SK-N-SH (cell line): ENCODE measurements around the gene LOXL4. TPM values are rescaled to one million over a fixed set of nuclear protein-coding genes. Genes with fewer than 3 reads are reported as not detected.

Source experiments
- CTCF ChIA-PET: fragments of 300-600, 350-600 bp; formaldehyde crosslinking; extraction: SDS; loops from one replicate; lab custom pipeline; 2021; lab: Yijun Ruan, JAX
- POLR2A ChIA-PET: fragments of 350-600 bp; sonication (Branson Sonifier 250); formaldehyde crosslinking; extraction: SDS; loops from one replicate; lab custom pipeline; 2020; ENCODE audit warnings: antibody characterized with exemption, inconsistent platforms; lab: Yijun Ruan, JAX
- DNase-seq: peaks from one replicate; pipeline ENCODE4 v3.0.0; 2012
- H2AFZ ChIP-seq: fragments of 200-600 bp; sonication (generic); 2 replicates; pipeline ENCODE4 v1.8.1; 2016; ENCODE audit warnings: antibody characterized with exemption, mild to moderate bottlenecking, low read depth
- H3F3A ChIP-seq: fragments of 200-600 bp; sonication (generic); replicated peaks from 2 replicates; pipeline ENCODE3; 2016; ENCODE audit warnings: antibody characterized with exemption, mild to moderate bottlenecking; ENCODE audit not compliant: insufficient read depth
- H3K27ac ChIP-seq, 2 experiments: fragments of 200-500 bp in 1 of 2; fragments of 200-600 bp in 1 of 2; sonication (Bioruptor generic) in 1 of 2; sonication (generic), shearing (Covaris generic) in 1 of 2; 2 replicates each; pipeline versions ENCODE4 v1.5.1 to v1.6.1; 2014 to 2016; ENCODE audit warnings: low read depth in 2 of 2, inconsistent platforms in 1 of 2, low read length in 1 of 2, mild to moderate bottlenecking in 1 of 2, mixed read lengths in 1 of 2
- H3K27me3 ChIP-seq: fragments of 200-600 bp; sonication (generic), shearing (Covaris generic); 2 replicates; pipeline ENCODE4 v1.6.1; 2016; ENCODE audit warnings: mixed run types; ENCODE audit not compliant: insufficient read depth
- H3K36me3 ChIP-seq, 2 experiments: fragments of 200-500 bp in 1 of 2; fragments of 200-600 bp in 1 of 2; sonication (Bioruptor generic) in 1 of 2; sonication (generic) in 1 of 2; replicated peaks in 1 of 2; 2 replicates each; pipeline versions ENCODE3 to v1.5.1; 2014 to 2016; ENCODE audit warnings: low read length in 1 of 2, mild to moderate bottlenecking in 1 of 2; ENCODE audit not compliant: insufficient read depth in 2 of 2, control insufficient read depth in 1 of 2
- H3K4me1 ChIP-seq, 2 experiments: fragments of 200-500 bp in 1 of 2; fragments of 200-600 bp in 1 of 2; sonication (Bioruptor generic) in 1 of 2; sonication (generic), shearing (Covaris generic) in 1 of 2; 2 replicates each; pipeline versions ENCODE4 v1.5.1 to v1.6.1; 2014 to 2016; ENCODE audit warnings: low read depth in 1 of 2, low read length in 1 of 2, mixed run types in 1 of 2; ENCODE audit not compliant: insufficient read depth in 2 of 2, control insufficient read depth in 1 of 2
- H3K4me2 ChIP-seq: fragments of 200-600 bp; sonication (generic), shearing (Covaris generic); 2 replicates; pipeline ENCODE4 v1.6.1; 2017; ENCODE audit warnings: mixed run types
- H3K4me3 ChIP-seq, 2 experiments: fragments of 200-500 bp in 1 of 2; fragments of 200-600 bp in 1 of 2; sonication (Bioruptor generic) in 1 of 2; sonication (generic), shearing (Covaris generic) in 1 of 2; 2 replicates each; pipeline versions ENCODE4 v1.5.1 to v1.8.1; 2014 to 2016; ENCODE audit warnings: low read depth in 2 of 2, inconsistent platforms in 1 of 2, low read length in 1 of 2, mild to moderate bottlenecking in 1 of 2, mixed read lengths in 1 of 2, moderate library complexity in 1 of 2
- H3K79me2 ChIP-seq: fragments of 200-600 bp; sonication (generic); 2 replicates; pipeline ENCODE4 v1.8.1; 2017; ENCODE audit warnings: mild to moderate bottlenecking; ENCODE audit not compliant: insufficient read depth
- H3K9ac ChIP-seq: fragments of 200-600 bp; sonication (generic); 2 replicates; pipeline ENCODE4 v1.6.1; 2017; ENCODE audit warnings: mixed run types
- H3K9me2 ChIP-seq: fragments of 200-600 bp; sonication (generic); 2 replicates; pipeline ENCODE4 v1.6.1; 2017; ENCODE audit warnings: mixed run types
- H3K9me3 ChIP-seq: fragments of 200-600 bp; sonication (generic); 2 replicates; pipeline ENCODE4 v1.6.1; 2017; ENCODE audit warnings: mixed run types, mild to moderate bottlenecking, moderate library complexity
- H4K20me1 ChIP-seq: fragments of 200-600 bp; sonication (generic); 2 replicates; pipeline ENCODE4 v1.6.1; 2017; ENCODE audit warnings: mild to moderate bottlenecking, mixed run types; ENCODE audit not compliant: insufficient read depth
- CHD2 ChIP-seq: fragments of 150-350 bp; IDR thresholded peaks from 2 replicates; pipeline ENCODE4 v1.6.1; 2018; ENCODE audit warnings: low read length; ENCODE audit not compliant: partially characterized antibody
- FOXJ3 ChIP-seq: sonication (generic); formaldehyde crosslinking; IDR thresholded peaks from 2 replicates; pipeline ENCODE4 v1.5.1; 2020; ENCODE audit warnings: mild to moderate bottlenecking, missing genetic modification reagents
- FOXM1 ChIP-seq: IDR thresholded peaks from 2 replicates; pipeline ENCODE4 v1.4.0; 2012; ENCODE audit warnings: low read depth, mild to moderate bottlenecking
- JUND ChIP-seq: IDR thresholded peaks from 2 replicates; pipeline ENCODE4 v1.4.0; 2012
- MAX ChIP-seq: IDR thresholded peaks from 2 replicates; pipeline ENCODE4 v1.4.0; 2012; ENCODE audit warnings: low read depth
- MEF2A ChIP-seq: IDR thresholded peaks from 2 replicates; pipeline ENCODE4 v1.4.0; 2012; ENCODE audit warnings: low read depth, borderline replicate concordance
- NFIC ChIP-seq: IDR thresholded peaks from 2 replicates; pipeline ENCODE4 v1.4.0; 2012; ENCODE audit warnings: borderline replicate concordance
- RAD21 ChIP-seq: IDR thresholded peaks from 2 replicates; pipeline ENCODE4 v1.6.1; 2012; ENCODE audit warnings: mild to moderate bottlenecking, low read length
- REST ChIP-seq: IDR thresholded peaks from 2 replicates; pipeline ENCODE4 v1.6.1; 2012; ENCODE audit warnings: mild to moderate bottlenecking, low read depth, low read length, moderate library complexity
- RXRA ChIP-seq: IDR thresholded peaks from 2 replicates; pipeline ENCODE4 v1.4.0; 2012; ENCODE audit warnings: low read depth, mild to moderate bottlenecking, borderline replicate concordance
- SMC3 ChIP-seq: IDR thresholded peaks from 2 replicates; pipeline ENCODE4 v1.6.1; 2012; ENCODE audit warnings: low read depth, low read length, improper control_type of control experiment
- WGBS: methylation state at CpG from one replicate; pipeline ENCODE4 v1.1.6; 2017; ENCODE audit warnings: low lambda C conversion rate; 5-methylcytosine and 5-hydroxymethylcytosine counted together
- polyA plus RNA-seq, 3 experiments: library from polyadenylated mRNA; depleted of rRNA; stranded (reverse); fragments of >200 nt; gene quantifications; 2 replicates each; pipeline ENCODE4 v1.2.3, GENCODE V29; 2012
- TF ChIP-seq, protein P1 (sequence below): IDR thresholded peaks from 2 replicates; pipeline ENCODE4 v1.4.0; 2012; ENCODE audit warnings: low read depth, borderline replicate concordance
- TF ChIP-seq, protein P2 (sequence below): fragments of 150-350 bp; IDR thresholded peaks from 2 replicates; pipeline ENCODE4 v1.6.1; 2017; ENCODE audit warnings: antibody characterized with exemption, low read length, low read depth, borderline replicate concordance

Gene LOXL4
- polyA plus RNA-seq, 1 of the 3 experiments (the other 2 are of a cell fraction), result 1.7 TPM

GRCh38 chr10:98314532-98315284 is 46.7 kb upstream of the LOXL4 start:
- no peaks in the 10 kb centered on the region for H4K20me1 ChIP-seq
- H3K79me2 ChIP-seq, result no peaks in the 10 kb centered on the region
- H3K27ac ChIP-seq, result no peak overlapping the region
- H2AFZ ChIP-seq, result no peak overlapping the region
- H3K4me3 ChIP-seq, result no peak overlapping the region
- WGBS, result 73% methylated on average over 7 of the region's 8 CpGs
- DNase-seq, result no peak
- H3K27me3 ChIP-seq, result no peaks in the 10 kb centered on the region
- no peak overlapping the region for H3K9ac ChIP-seq
- no peaks in the 10 kb centered on the region for H3K9me2 ChIP-seq
- no peaks in the 10 kb centered on the region for H3F3A ChIP-seq
- CTCF ChIA-PET, result interaction anchor here (0.7 to 3.3 kb wide), 4 partner anchors 144 to 400 kb away, joined by 3 to 14 read pairs (median 3); no protein-coding TSS in a partner anchor
- H3K4me2 ChIP-seq, result no peak overlapping the region
- H3K9me3 ChIP-seq, result no peaks in the 10 kb centered on the region
- TF ChIP-seq, protein P1, sequence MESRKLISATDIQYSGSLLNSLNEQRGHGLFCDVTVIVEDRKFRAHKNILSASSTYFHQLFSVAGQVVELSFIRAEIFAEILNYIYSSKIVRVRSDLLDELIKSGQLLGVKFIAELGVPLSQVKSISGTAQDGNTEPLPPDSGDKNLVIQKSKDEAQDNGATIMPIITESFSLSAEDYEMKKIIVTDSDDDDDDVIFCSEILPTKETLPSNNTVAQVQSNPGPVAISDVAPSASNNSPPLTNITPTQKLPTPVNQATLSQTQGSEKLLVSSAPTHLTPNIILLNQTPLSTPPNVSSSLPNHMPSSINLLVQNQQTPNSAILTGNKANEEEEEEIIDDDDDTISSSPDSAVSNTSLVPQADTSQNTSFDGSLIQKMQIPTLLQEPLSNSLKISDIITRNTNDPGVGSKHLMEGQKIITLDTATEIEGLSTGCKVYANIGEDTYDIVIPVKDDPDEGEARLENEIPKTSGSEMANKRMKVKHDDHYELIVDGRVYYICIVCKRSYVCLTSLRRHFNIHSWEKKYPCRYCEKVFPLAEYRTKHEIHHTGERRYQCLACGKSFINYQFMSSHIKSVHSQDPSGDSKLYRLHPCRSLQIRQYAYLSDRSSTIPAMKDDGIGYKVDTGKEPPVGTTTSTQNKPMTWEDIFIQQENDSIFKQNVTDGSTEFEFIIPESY, result no peak
- no peak for TF ChIP-seq JUND
- no peak for TF ChIP-seq FOXM1
- TF ChIP-seq FOXJ3 (CRISPR knock-in tag), result no peak
- no peak for TF ChIP-seq SMC3
- no peak for TF ChIP-seq MEF2A
- no peak for TF ChIP-seq RAD21
- TF ChIP-seq RXRA, result no peak
- TF ChIP-seq MAX, result no peak
- no peak for TF ChIP-seq CHD2
- TF ChIP-seq, protein P2, sequence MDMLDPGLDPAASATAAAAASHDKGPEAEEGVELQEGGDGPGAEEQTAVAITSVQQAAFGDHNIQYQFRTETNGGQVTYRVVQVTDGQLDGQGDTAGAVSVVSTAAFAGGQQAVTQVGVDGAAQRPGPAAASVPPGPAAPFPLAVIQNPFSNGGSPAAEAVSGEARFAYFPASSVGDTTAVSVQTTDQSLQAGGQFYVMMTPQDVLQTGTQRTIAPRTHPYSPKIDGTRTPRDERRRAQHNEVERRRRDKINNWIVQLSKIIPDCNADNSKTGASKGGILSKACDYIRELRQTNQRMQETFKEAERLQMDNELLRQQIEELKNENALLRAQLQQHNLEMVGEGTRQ, result no peak
- POLR2A ChIA-PET, result no interaction called here
- H3K4me1 ChIP-seq, result peaks cover 8 to 10% of the 10 kb centered on the region in 2 experiments; a peak in 2 of 4 replicates
- no peaks in the 10 kb centered on the region for H3K36me3 ChIP-seq

GRCh38 chr10:98313598-98313997 is 45.6 kb upstream of the LOXL4 start:
- Histone ChIP-seq H3F3A (no peaks in the 10 kb centered on the region), H3K4me2 (no peak overlapping the region), H3K36me3 (no peaks in the 10 kb centered on the region), H3K79me2 (no peaks in the 10 kb centered on the region), H3K9me3 (no peaks in the 10 kb centered on the region), H3K9me2 (no peaks in the 10 kb centered on the region), H3K9ac (no peak overlapping the region), H3K4me3 (no peak overlapping the region), H4K20me1 (no peaks in the 10 kb centered on the region), H3K27ac (no peak overlapping the region), H3K4me1 (peaks cover 10 to 19% of the 10 kb centered on the region in 2 experiments; a peak in 2 of 4 replicates), H2AFZ (no peak overlapping the region), H3K27me3 (no peaks in the 10 kb centered on the region)
- POLR2A ChIA-PET, result no interaction called here
- peak; percentile 62; the same call in 1 of the 2 replicates for TF ChIP-seq REST
- no peak for TF ChIP-seq NFIC
- WGBS, result 76% methylated on average over 3 of the region's 3 CpGs
- no peak for DNase-seq
- CTCF ChIA-PET, result interaction anchor here (0.7 to 3.3 kb wide), 5 partner anchors 20 to 399 kb away, joined by 3 to 14 read pairs (median 4); no protein-coding TSS in a partner anchor
